ENCODE data around the gene BACE2.

DNA sequence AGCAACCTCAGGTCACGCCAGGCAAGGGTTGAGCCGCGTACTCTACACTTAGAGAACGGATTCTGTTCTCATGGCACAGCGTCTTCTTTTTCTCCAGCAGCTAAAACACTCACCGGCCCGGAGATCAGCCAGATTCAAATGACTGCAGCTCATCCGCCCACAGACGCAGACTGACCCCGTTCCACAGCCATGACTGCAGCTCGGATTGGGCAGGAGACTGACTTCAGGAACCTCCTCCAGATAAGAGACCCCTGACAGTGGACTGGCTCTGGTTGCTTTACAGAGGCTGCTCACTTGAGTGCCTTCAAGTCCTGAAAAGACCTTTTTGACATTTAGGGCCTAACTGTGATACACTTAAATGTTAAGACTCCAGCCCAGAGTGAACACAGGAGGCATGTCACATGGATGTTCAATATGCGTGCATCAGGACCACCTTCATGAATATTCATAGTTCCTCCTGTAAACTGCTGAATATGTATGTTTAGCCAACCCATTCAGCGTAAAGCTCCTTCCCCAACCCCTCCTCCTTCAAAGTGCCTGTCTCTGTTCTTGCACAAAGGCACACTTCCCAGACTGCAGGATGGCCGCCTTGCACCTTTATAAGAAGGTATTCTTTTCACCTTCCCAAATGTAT lies 42.6 kb downstream of the BACE2 start:
- TF ChIP-seq POLR2A (IDR thresholded peaks at IDR 0.05) (no peak), EP300 (IDR thresholded peaks at IDR 0.05) (no peak), POLR2AphosphoS5 (IDR thresholded peaks at IDR 0.05) (no peak)
- TF ChIP-seq, protein P1, sequence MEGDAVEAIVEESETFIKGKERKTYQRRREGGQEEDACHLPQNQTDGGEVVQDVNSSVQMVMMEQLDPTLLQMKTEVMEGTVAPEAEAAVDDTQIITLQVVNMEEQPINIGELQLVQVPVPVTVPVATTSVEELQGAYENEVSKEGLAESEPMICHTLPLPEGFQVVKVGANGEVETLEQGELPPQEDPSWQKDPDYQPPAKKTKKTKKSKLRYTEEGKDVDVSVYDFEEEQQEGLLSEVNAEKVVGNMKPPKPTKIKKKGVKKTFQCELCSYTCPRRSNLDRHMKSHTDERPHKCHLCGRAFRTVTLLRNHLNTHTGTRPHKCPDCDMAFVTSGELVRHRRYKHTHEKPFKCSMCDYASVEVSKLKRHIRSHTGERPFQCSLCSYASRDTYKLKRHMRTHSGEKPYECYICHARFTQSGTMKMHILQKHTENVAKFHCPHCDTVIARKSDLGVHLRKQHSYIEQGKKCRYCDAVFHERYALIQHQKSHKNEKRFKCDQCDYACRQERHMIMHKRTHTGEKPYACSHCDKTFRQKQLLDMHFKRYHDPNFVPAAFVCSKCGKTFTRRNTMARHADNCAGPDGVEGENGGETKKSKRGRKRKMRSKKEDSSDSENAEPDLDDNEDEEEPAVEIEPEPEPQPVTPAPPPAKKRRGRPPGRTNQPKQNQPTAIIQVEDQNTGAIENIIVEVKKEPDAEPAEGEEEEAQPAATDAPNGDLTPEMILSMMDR (IDR thresholded peaks at IDR 0.05): no peak
